Left lung (tissue), 10 donors: ENCODE measurements around the gene AXDND1. TPM values are rescaled to one million over a fixed set of nuclear protein-coding genes. Genes with fewer than 3 reads are reported as not detected.
A peak's percentile ranks its signal among the peaks of the same experiment; 100 is the strongest.
"Not testable (repeated sequence)": the region's sequence is repeated elsewhere in the genome, so short reads cannot be mapped to it uniquely, and the experiment has no call there.

Experiments
- ATAC-seq: fragments of 200-7000 bp; cut with Tn5 transposase; one replicate; pipeline ENCODE4 v1.9.1; 2020; ENCODE audit warnings: moderate library complexity
- DNase-seq, 4 donors: peaks; one replicate each; pipeline ENCODE4 v3.0.0-alpha.2; 2013 to 2020
- H3K27ac ChIP-seq, 2 donors: fragments of 200-600 bp; sonication (generic) in 1 of 2; one replicate each; pipeline versions ENCODE4 v1.5.0 to v1.8.0; 2020 to 2021
- H3K27me3 ChIP-seq, 2 donors: fragments of 200-600 bp; sonication (generic) in 1 of 2; one replicate each; pipeline versions ENCODE4 v1.5.0 to v1.8.0; 2020 to 2021
- H3K36me3 ChIP-seq, 2 donors: fragments of 200-600 bp; sonication (generic) in 1 of 2; one replicate each; pipeline versions ENCODE4 v1.5.0 to v1.8.0; 2020 to 2021
- H3K4me1 ChIP-seq, 2 donors: fragments of 200-600 bp; one replicate each; pipeline ENCODE4 v1.8.0; 2021
- H3K4me3 ChIP-seq, 2 donors: fragments of 200-600 bp; sonication (generic) in 1 of 2; one replicate each; pipeline versions ENCODE4 v1.5.0 to v1.8.0; 2020 to 2021; ENCODE audit warnings: mild to moderate bottlenecking in 1 of 2
- H3K9me3 ChIP-seq, 2 donors: fragments of 200-600 bp; sonication (generic) in 1 of 2; one replicate each; pipeline versions ENCODE4 v1.5.0 to v1.8.0; 2020 to 2021
- intact Hi-C, 2 donors: fragments of 100-400 bp; cut with DNase I; formaldehyde crosslinking; loops; one replicate each; pipeline versions ENCODE4 v1.11.2 to v1.14.2; 2022
- polyA plus RNA-seq, 6 donors: library from polyadenylated mRNA; unstranded; fragments of 120-200 nt; gene quantifications; one replicate each; pipeline ENCODE4 v1.2.1, GENCODE V29; 2013; ENCODE audit not compliant: insufficient read length in 6 of 6
- total RNA-seq, 2 donors: library from RNA; stranded (reverse); fragmentation: NEBNext Ultra II Directional; extraction: Animal tissue kit (Norgen Biotek cat#: 25700); gene quantifications; one replicate each; pipeline ENCODE4 v1.2.1, GENCODE V29; 2021
- TF ChIP-seq, protein P1 (sequence below), 2 donors: fragments of 200-600 bp; sonication (generic) in 1 of 2; IDR thresholded peaks; one replicate each; pipeline versions ENCODE4 v1.5.0 to v1.8.0; 2021; ENCODE audit warnings: antibody characterized with exemption in 2 of 2
- donor health status: DM: no; HTN: yes; CAD: no.
- donor health status: DM: no; HTN: no; CAD: no.

AXDND1 gene
- total and polyA plus RNA-seq, 8 donors = 0.37 to 0.86 (median 0.68) TPM; not detected in 1

- H3K27ac ChIP-seq = no peak overlapping the region
- H3K36me3 ChIP-seq = peaks cover 0 to 87% of the 10 kb centered on the region in 2 donors
- ATAC-seq = no peak
- intact Hi-C loops = no loop called here
- TF ChIP-seq, protein P1, sequence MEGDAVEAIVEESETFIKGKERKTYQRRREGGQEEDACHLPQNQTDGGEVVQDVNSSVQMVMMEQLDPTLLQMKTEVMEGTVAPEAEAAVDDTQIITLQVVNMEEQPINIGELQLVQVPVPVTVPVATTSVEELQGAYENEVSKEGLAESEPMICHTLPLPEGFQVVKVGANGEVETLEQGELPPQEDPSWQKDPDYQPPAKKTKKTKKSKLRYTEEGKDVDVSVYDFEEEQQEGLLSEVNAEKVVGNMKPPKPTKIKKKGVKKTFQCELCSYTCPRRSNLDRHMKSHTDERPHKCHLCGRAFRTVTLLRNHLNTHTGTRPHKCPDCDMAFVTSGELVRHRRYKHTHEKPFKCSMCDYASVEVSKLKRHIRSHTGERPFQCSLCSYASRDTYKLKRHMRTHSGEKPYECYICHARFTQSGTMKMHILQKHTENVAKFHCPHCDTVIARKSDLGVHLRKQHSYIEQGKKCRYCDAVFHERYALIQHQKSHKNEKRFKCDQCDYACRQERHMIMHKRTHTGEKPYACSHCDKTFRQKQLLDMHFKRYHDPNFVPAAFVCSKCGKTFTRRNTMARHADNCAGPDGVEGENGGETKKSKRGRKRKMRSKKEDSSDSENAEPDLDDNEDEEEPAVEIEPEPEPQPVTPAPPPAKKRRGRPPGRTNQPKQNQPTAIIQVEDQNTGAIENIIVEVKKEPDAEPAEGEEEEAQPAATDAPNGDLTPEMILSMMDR (IDR thresholded peaks at IDR 0.05) = no peak
- no peaks in the 10 kb centered on the region for H3K9me3 ChIP-seq
- no peak overlapping the region for H3K4me3 ChIP-seq
- H3K27me3 ChIP-seq = no peaks in the 10 kb centered on the region
- DNase-seq = no peak
- peaks cover 0 to 4% of the 10 kb centered on the region in 2 donors for H3K4me1 ChIP-seq
Measured at GRCh38 chr1:179341943-179342547, 23.7 kb upstream of the AXDND1 start.

GRCh38 chr1:179342740-179343404, 22.9 kb upstream of the AXDND1 start:
- Histone ChIP-seq H3K36me3 (peaks cover 0 to 90% of the 10 kb centered on the region in 2 donors), H3K27me3 (no peaks in the 10 kb centered on the region), H3K4me3 (no peak overlapping the region), H3K4me1 (peaks cover 0 to 4% of the 10 kb centered on the region in 2 donors), H3K9me3 (no peaks in the 10 kb centered on the region), H3K27ac (no peak overlapping the region)
- TF ChIP-seq, protein P1 (IDR thresholded peaks at IDR 0.05) = no peak
- DNase-seq (no peak), ATAC-seq (no peak)
- intact Hi-C loops = no loop called here

DNA sequence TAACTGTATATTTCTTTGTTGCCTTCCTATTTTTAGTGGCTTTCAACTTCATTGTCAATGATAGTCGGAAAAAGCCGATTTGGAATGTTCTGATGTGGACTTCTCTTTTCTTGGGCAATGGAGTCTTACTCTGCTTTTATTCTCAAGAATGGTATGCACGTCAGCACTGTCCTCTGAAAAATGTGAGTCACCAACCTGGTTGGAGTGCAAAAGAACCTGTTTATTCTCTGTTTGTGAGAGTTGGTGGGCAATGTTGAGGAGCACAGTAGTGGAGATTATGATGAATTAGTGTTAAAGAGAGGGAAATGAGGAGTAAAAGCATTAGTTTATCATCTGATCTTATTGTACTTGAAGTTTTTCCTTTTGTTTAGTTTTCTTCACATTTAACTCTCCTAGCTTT, 14.5 kb upstream of the AXDND1 start:
- Histone ChIP-seq H3K4me1 (no peaks in the 10 kb centered on the region), H3K4me3 (no peak overlapping the region), H3K36me3 (peaks cover 0 to 76% of the 10 kb centered on the region in 2 donors), H3K27ac (no peak overlapping the region), H3K9me3 (no peaks in the 10 kb centered on the region), H3K27me3 (no peaks in the 10 kb centered on the region)
- no peak for ATAC-seq
- DNase-seq = no peak
- TF ChIP-seq, protein P1 (IDR thresholded peaks at IDR 0.05) = no peak
- intact Hi-C loops = no loop called here

- no peaks in the 10 kb centered on the region for H3K27me3 ChIP-seq
- DNase-seq (no peak), ATAC-seq (no peak)
- TF ChIP-seq, protein P1 (IDR thresholded peaks at IDR 0.05) = no peak
- H3K36me3 ChIP-seq = peaks cover 0 to 68% of the 10 kb centered on the region in 2 donors
- H3K4me3 ChIP-seq = no peak overlapping the region
- no peaks in the 10 kb centered on the region for H3K4me1 ChIP-seq
- no peak overlapping the region for H3K27ac ChIP-seq
- intact Hi-C loops = no loop called here
- no peaks in the 10 kb centered on the region for H3K9me3 ChIP-seq
Measured at GRCh38 chr1:179352236-179352635, 13.5 kb upstream of the AXDND1 start.

GRCh38 chr1:179353546-179353945, 12.2 kb upstream of the AXDND1 start:
- no peaks in the 10 kb centered on the region for H3K9me3 ChIP-seq
- H3K27ac ChIP-seq = peak overlapping the region in 1 of 2 donors; percentile 20
- TF ChIP-seq, protein P1 (IDR thresholded peaks at IDR 0.05) = no peak
- ATAC-seq (peak; percentile 81), DNase-seq (peak in 1 of 4 donors; percentile 14)
- no peaks in the 10 kb centered on the region for H3K27me3 ChIP-seq
- intact Hi-C loops = no loop called here
- H3K4me1 ChIP-seq = no peaks in the 10 kb centered on the region
- no peak overlapping the region for H3K4me3 ChIP-seq
- H3K36me3 ChIP-seq = peaks cover 0 to 55% of the 10 kb centered on the region in 2 donors

GRCh38 chr1:179361631-179362030, 4.1 kb upstream of the AXDND1 start:
- H3K9me3 ChIP-seq, H3K27me3 ChIP-seq, ATAC-seq, H3K27ac ChIP-seq, H3K4me3 ChIP-seq, H3K36me3 ChIP-seq, DNase-seq: not testable (repeated sequence)
- H3K4me1 ChIP-seq = peaks cover 0 to 12% of the 10 kb centered on the region in 2 donors
- intact Hi-C loops = loop anchor here in 1 of 2 donors (10.0 kb wide), 1 partner anchor 277 kb away; the partner anchor contains the start of gene TOR3A
